DOHH2 (cell line): ENCODE results near the gene PSMD3.

Experiments
- H3F3A ChIP-seq: fragments of 200-600 bp; sonication (generic), shearing (Covaris generic); 2 replicates; pipeline ENCODE4 v1.6.0; 2016; ENCODE audit warnings: antibody characterized with exemption, mild to moderate bottlenecking; ENCODE audit not compliant: control insufficient read depth, insufficient read depth
- H3K27ac ChIP-seq: fragments of 200-600 bp; sonication (generic); 2 replicates; pipeline ENCODE4 v1.5.1; 2014; ENCODE audit warnings: low read depth, mild to moderate bottlenecking, low read length, moderate library complexity
- H3K27me3 ChIP-seq: fragments of 200-600 bp; sonication (generic); 2 replicates; pipeline ENCODE4 v1.6.1; 2014; ENCODE audit warnings: mild to moderate bottlenecking, low read length, mixed read lengths; ENCODE audit not compliant: control insufficient read depth
- H3K36me3 ChIP-seq: fragments of 200-600 bp; sonication (generic); 2 replicates; pipeline ENCODE4 v1.6.1; 2014; ENCODE audit warnings: mild to moderate bottlenecking, low read length, moderate library complexity, mixed read lengths; ENCODE audit not compliant: control insufficient read depth
- H3K4me1 ChIP-seq: fragments of 200-600 bp; sonication (generic); 2 replicates; pipeline ENCODE4 v1.6.1; 2014; ENCODE audit warnings: mild to moderate bottlenecking, low read length, mixed read lengths; ENCODE audit not compliant: control insufficient read depth
- H3K4me2 ChIP-seq: fragments of 200-600 bp; sonication (generic); 2 replicates; pipeline ENCODE4 v1.6.0; 2014; ENCODE audit warnings: mild to moderate bottlenecking, low read length, moderate library complexity
- H3K4me3 ChIP-seq: fragments of 200-600 bp; sonication (generic); 2 replicates; pipeline ENCODE4 v1.5.1; 2014; ENCODE audit warnings: mild to moderate bottlenecking, low read length, mixed read lengths
- H3K79me2 ChIP-seq: fragments of 200-600 bp; sonication (generic); 2 replicates; pipeline ENCODE4 v1.6.1; 2014; ENCODE audit warnings: mild to moderate bottlenecking, low read length, mixed read lengths; ENCODE audit not compliant: control insufficient read depth
- H3K9me2 ChIP-seq: fragments of 200-600 bp; sonication (generic); replicated peaks from 2 replicates; pipeline ENCODE4 v1.6.1; 2014; ENCODE audit warnings: mild to moderate bottlenecking, low read length, mixed read lengths; ENCODE audit not compliant: control insufficient read depth
- H3K9me3 ChIP-seq: fragments of 200-600 bp; sonication (generic); 2 replicates; pipeline ENCODE4 v1.6.1; 2014; ENCODE audit warnings: antibody characterized with exemption, low read length, mixed read lengths; ENCODE audit not compliant: control insufficient read depth, insufficient read depth
- H4K20me1 ChIP-seq: fragments of 200-600 bp; sonication (generic); 2 replicates; pipeline ENCODE4 v1.6.0; 2014; ENCODE audit warnings: low read depth, mild to moderate bottlenecking, antibody characterized with exemption, low read length, moderate library complexity; ENCODE audit not compliant: control insufficient read depth, insufficient read depth
- EZH2phosphoT487 ChIP-seq: fragments of 200-600 bp; sonication (generic); IDR thresholded peaks from 2 replicates; pipeline ENCODE4 v1.6.1; 2017; ENCODE audit warnings: borderline replicate concordance, mild to moderate bottlenecking, antibody characterized with exemption, low read length, moderate library complexity, mixed read lengths
- TF ChIP-seq, protein P1 (sequence below): fragments of 200-600 bp; sonication (generic); IDR thresholded peaks from one replicate; pipeline ENCODE4 v1.5.1; 2014; ENCODE audit warnings: antibody characterized with exemption, mild to moderate bottlenecking, low read depth, low read length; ENCODE audit not compliant: poor library complexity, severe bottlenecking

The PSMD3 gene

DNA sequence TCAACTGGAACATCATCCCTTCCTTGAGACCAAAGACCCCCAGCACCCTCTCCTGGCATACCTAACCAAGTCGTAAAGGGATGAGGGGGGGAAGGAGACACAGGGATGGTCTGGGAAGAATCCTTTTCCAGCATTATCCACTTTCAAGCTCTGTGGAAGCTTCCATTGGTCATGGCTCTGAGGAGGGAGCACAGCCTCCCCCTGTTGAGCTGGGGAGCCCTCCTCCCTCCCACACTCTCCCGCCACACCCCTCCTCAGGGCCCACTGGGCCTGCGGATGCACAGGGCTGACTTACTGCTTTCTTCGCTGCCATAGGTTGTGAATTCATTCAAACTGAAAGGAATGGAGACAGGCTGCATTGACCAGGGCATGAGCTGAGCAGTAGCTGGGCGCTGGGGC lies 47.0 kb downstream of the PSMD3 start:
- Histone ChIP-seq H3K4me3 (no peak overlapping the region), H3K36me3 (peaks cover 56% of the 10 kb centered on the region), H3K4me2 (no peak overlapping the region), H3K27me3 (no peaks in the 10 kb centered on the region), H3K9me3 (no peaks in the 10 kb centered on the region), H3F3A (no peaks in the 10 kb centered on the region), H3K9me2 (no peaks in the 10 kb centered on the region), H4K20me1 (no peaks in the 10 kb centered on the region), H3K27ac (no peak overlapping the region), H3K79me2 (no peaks in the 10 kb centered on the region), H3K4me1 (no peaks in the 10 kb centered on the region)
- no peak for TF ChIP-seq EZH2phosphoT487
- TF ChIP-seq, protein P1, sequence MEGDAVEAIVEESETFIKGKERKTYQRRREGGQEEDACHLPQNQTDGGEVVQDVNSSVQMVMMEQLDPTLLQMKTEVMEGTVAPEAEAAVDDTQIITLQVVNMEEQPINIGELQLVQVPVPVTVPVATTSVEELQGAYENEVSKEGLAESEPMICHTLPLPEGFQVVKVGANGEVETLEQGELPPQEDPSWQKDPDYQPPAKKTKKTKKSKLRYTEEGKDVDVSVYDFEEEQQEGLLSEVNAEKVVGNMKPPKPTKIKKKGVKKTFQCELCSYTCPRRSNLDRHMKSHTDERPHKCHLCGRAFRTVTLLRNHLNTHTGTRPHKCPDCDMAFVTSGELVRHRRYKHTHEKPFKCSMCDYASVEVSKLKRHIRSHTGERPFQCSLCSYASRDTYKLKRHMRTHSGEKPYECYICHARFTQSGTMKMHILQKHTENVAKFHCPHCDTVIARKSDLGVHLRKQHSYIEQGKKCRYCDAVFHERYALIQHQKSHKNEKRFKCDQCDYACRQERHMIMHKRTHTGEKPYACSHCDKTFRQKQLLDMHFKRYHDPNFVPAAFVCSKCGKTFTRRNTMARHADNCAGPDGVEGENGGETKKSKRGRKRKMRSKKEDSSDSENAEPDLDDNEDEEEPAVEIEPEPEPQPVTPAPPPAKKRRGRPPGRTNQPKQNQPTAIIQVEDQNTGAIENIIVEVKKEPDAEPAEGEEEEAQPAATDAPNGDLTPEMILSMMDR = no peak

GRCh38 chr17:40028595-40028994 lies 48.0 kb downstream of the PSMD3 start:
- H3K79me2 ChIP-seq = no peaks in the 10 kb centered on the region
- H4K20me1 ChIP-seq = no peaks in the 10 kb centered on the region
- no peak overlapping the region for H3K4me2 ChIP-seq
- H3K36me3 ChIP-seq = peaks cover 63% of the 10 kb centered on the region
- no peaks in the 10 kb centered on the region for H3K9me3 ChIP-seq
- no peaks in the 10 kb centered on the region for H3F3A ChIP-seq
- H3K4me1 ChIP-seq = no peaks in the 10 kb centered on the region
- H3K27me3 ChIP-seq = no peaks in the 10 kb centered on the region
- TF ChIP-seq EZH2phosphoT487 = no peak
- TF ChIP-seq, protein P1 = no peak
- no peak overlapping the region for H3K4me3 ChIP-seq
- no peaks in the 10 kb centered on the region for H3K9me2 ChIP-seq
- no peak overlapping the region for H3K27ac ChIP-seq

GRCh38 chr17:40031706-40032105 lies 51.1 kb downstream of the PSMD3 start:
- Histone ChIP-seq H3F3A (no peaks in the 10 kb centered on the region), H4K20me1 (no peaks in the 10 kb centered on the region), H3K4me1 (no peaks in the 10 kb centered on the region), H3K36me3 (peaks cover 53% of the 10 kb centered on the region), H3K27ac (no peak overlapping the region), H3K4me2 (no peak overlapping the region), H3K79me2 (no peaks in the 10 kb centered on the region), H3K4me3 (no peak overlapping the region), H3K27me3 (no peaks in the 10 kb centered on the region), H3K9me3 (no peaks in the 10 kb centered on the region), H3K9me2 (no peaks in the 10 kb centered on the region)
- no peak for TF ChIP-seq EZH2phosphoT487
- TF ChIP-seq, protein P1 = no peak
